HG02763 (cell line): ENCODE data around the gene PNCK.

Experiments used
- ATAC-seq: cut with Tn5 transposase; IDR thresholded peaks from one replicate; pipeline ENCODE4 v1.9.1; 2021; ENCODE audit warnings: mild to moderate bottlenecking, moderate library complexity; ENCODE audit not compliant: unreplicated experiment

Gene PNCK

DNA sequence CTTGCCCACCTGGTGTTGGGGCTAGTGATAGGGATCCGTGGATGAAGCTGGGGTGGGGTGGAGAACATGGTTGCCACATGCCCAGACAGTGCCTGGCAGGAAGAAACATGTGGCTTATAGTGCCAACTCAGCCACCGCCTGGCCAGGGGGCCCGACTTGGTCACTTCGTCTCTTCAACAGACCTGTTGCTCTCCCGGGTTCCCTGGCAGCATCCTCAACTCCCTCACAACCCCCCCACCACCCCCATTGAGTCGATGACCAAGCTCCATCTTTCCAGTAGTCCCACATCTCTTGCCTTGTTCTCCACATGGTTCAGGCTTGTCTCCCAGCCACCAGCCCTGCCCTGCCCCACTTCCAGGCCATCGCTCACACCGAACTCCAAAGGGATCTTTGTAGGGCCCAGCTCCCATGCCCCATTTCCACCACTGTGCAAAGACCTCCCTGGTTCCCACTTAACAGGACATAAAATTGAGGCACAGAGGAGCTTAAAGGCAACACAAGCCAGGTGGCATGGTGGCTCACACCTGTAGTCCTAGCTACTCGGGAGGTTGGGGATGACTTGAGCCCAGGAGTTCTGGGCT lies 7.8 kb downstream of the PNCK start:
- ATAC-seq, result no peak

GRCh38 chrX:153662266-153662665 lies 11.3 kb downstream of the PNCK start:
- no peak for ATAC-seq

DNA sequence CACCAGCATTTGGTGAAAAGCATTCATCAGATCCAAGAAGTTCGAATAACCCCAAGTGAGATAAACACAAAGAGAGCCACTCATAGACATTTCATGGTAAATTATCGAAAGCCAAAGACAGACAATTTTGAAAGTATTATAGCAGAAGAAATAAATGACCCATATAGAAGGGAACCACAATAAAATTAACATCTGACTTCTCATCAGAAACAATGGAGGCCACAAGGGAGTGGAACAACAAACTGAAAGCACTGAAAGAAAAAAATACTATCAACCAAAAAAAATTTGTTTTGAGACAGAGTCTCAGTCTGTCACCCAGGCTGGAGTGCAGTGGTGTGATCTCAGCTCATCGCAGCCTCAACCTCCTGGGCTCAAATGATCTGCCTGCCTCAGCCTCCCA lies 14.3 kb downstream of the PNCK start:
- no peak for ATAC-seq

- no peak for ATAC-seq
Measured at GRCh38 chrX:153657161-153657560, 16.5 kb downstream of the PNCK start.

GRCh38 chrX:153653556-153653955 lies 20.1 kb downstream of the PNCK start:
- ATAC-seq, result no peak

- ATAC-seq, result no peak
Measured at GRCh38 chrX:153651540-153652079, 22.0 kb downstream of the PNCK start.

- ATAC-seq, result no peak
Measured at GRCh38 chrX:153650959-153651358, 22.7 kb downstream of the PNCK start.

DNA sequence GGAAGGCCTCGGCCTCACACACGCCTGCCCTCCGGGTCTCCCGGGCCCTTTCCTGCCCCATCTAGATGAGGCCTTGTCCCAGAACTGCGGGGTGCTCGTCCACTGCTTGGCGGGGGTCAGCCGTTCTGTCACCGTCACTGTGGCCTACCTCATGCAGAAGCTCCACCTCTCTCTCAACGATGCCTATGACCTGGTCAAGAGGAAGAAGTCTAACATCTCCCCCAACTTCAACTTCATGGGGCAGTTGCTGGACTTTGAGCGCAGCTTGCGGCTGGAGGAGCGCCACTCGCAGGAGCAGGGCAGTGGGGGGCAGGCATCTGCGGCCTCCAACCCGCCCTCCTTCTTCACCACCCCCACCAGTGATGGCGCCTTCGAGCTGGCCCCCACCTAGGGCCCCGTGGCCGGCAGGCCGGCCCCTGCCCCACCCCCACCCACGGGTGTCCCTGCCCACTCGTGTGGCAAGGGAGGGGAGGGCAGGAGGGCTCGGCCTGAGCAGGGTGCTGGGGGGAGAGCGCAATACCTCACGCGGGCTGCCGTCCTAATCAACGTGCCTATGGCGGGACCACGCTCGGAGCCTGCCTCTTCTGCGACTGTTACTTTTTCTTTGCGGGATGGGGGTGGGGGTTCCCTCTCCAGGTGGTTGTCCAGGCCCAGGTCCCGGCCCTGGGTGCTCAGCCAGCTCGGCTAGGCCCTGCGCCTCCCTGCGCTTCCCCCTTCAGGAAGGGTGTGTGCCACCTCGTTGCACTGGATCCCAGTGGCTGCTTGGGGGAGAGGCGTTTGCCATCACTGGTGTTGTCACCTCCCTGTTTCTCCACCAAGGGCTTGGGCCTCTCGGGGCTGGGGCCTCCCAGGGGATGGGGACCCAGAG lies 23.5 kb downstream of the PNCK start:
- ATAC-seq, result no peak

- ATAC-seq, result no peak
Measured at GRCh38 chrX:153649178-153649914, 24.3 kb downstream of the PNCK start.

- ATAC-seq, result no peak
Measured at GRCh38 chrX:153648358-153649177, 25.0 kb downstream of the PNCK start.

- ATAC-seq, result no peak
Measured at GRCh38 chrX:153647461-153648357, 25.9 kb downstream of the PNCK start.

- no peak for ATAC-seq
Measured at GRCh38 chrX:153646620-153647373, 26.8 kb downstream of the PNCK start, which contains the start of gene DUSP9. TSS of gene DUSP9 (plus strand) at chrX:153647203. CDS start at chrX:153647954, 751 bp downstream.

DNA sequence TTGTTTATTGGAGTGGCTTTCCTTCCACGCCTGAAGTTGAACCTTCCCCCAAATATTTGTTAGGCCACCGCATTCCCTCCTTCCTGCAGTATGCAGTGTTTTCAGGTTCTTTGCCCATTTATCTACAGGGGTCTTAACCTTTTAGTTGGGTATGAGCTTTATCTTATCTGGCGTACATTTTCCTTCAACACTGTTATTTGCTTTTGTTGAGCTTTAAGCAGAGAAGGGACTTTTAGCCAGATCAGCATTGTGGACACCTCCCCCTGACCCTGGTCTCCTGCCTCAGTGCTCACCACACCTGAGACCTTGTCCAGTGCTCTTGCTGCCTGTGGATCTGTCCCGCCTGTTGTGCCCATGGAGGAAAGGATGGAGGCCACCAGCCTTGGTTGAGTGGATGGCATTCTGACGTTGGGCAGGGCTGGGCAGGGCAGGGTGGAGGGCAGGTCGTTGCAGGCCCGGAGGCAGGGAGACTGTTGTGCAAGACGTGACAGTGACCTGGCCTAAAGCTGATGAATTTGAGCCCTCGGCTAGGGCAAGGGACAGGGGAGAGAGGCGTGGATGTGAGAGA lies 27.6 kb downstream of the PNCK start:
- ATAC-seq, result no peak

- no peak for ATAC-seq
Measured at GRCh38 chrX:153645151-153645550, 28.5 kb downstream of the PNCK start.

GRCh38 chrX:153644356-153645125 lies 29.1 kb downstream of the PNCK start:
- no peak for ATAC-seq

- no peak for ATAC-seq
Measured at GRCh38 chrX:153643431-153644351, 29.9 kb downstream of the PNCK start.
